ENCODE data around the gene GGACT. TPM values are rescaled to one million over a fixed set of nuclear protein-coding genes. Genes with fewer than 3 reads are reported as not detected.

GGACT gene
- polyA plus RNA-seq, 1 donor from 2014 or later = 1.7 TPM

DNA sequence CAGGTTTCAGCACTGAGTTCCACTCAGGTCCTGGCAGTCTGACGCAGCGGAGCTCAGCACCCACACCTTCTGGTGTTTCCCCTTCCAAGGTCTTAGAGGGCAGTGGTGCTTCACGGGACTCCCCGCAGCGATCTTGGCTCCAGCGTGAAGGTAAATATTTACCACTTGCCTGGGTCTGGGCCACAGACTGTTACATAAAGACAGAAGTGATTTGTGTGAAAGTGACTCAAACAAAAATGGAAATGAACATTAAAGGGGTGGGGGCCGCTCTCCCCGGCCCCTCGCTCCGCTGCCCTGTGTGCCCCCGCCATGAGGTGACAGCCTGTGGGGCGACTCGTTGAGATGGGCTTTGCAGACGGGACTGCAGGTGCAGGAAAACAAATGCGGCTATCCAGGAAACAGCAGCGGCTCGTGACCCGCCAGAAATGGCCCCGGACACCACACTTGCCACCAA is 55.0 kb downstream of the GGACT start:
- H3K4me3 ChIP-seq (ENCODE audit: low read length) = no peak overlapping the region
- H3K27ac ChIP-seq (ENCODE audit: low read length) = no peak overlapping the region
- H3K36me3 ChIP-seq (ENCODE audit: insufficient read depth, low read length) = no peaks in the 10 kb centered on the region
- H3K79me2 ChIP-seq (replicated peaks; ENCODE audit: insufficient read depth, low read length) = no peaks in the 10 kb centered on the region
- H3K4me2 ChIP-seq (ENCODE audit: low read length) = no peak overlapping the region
- no peaks in the 10 kb centered on the region for H3K9me3 ChIP-seq (ENCODE audit: low read length)
- no peak for TF ChIP-seq SMC3 (conservative IDR thresholded peaks at IDR 0.05; ENCODE audit: poor library complexity)
- TF ChIP-seq, protein P1, sequence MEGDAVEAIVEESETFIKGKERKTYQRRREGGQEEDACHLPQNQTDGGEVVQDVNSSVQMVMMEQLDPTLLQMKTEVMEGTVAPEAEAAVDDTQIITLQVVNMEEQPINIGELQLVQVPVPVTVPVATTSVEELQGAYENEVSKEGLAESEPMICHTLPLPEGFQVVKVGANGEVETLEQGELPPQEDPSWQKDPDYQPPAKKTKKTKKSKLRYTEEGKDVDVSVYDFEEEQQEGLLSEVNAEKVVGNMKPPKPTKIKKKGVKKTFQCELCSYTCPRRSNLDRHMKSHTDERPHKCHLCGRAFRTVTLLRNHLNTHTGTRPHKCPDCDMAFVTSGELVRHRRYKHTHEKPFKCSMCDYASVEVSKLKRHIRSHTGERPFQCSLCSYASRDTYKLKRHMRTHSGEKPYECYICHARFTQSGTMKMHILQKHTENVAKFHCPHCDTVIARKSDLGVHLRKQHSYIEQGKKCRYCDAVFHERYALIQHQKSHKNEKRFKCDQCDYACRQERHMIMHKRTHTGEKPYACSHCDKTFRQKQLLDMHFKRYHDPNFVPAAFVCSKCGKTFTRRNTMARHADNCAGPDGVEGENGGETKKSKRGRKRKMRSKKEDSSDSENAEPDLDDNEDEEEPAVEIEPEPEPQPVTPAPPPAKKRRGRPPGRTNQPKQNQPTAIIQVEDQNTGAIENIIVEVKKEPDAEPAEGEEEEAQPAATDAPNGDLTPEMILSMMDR (IDR thresholded peaks at IDR 0.05; ENCODE audit: poor library complexity, severe bottlenecking) = no peak
- TF ChIP-seq TAF1 (IDR thresholded peaks at IDR 0.05; ENCODE audit: low read depth) = no peak
- H3F3A ChIP-seq (ENCODE audit: insufficient read depth, low read length, poor library complexity, severe bottlenecking) = no peaks in the 10 kb centered on the region
- H2AFZ ChIP-seq (ENCODE audit: low read depth, low read length) = no peak overlapping the region
- no peaks in the 10 kb centered on the region for H3K27me3 ChIP-seq (ENCODE audit: insufficient read depth, low read depth, low read length)
- H3K9ac ChIP-seq (ENCODE audit: low read length) = no peak overlapping the region
- H3K9me2 ChIP-seq (ENCODE audit: insufficient read depth, low read length) = no peaks in the 10 kb centered on the region
- H4K20me1 ChIP-seq (ENCODE audit: insufficient read depth) = no peaks in the 10 kb centered on the region

DNA sequence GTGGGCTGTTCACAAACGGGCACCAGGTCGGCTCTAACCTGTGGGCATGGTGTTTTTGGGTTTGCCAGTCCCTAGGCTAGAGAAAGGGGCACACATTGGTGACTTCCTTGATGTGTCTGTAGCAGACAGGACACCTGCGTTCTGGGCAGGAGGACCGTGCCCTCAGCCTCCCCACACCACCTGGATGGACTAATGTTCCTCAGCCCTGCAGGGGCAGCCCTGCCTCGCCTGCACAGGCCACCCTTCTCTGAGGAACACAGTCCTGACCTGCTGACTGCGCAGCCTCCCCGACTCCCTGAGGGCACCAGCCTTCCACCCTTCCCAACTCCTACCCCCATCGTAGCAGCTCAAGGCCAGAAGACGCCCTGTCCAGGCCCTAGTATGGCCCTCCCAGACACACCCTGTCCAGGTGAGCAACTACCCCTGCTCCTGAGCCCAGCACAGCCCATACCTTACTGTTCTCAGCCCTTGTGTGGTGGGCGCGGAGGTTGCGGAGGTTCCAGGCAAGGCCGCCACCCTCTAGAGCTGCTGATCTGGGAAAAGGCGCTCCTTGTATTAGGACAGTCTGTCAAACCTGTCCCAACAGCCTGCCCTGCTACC is 55.7 kb downstream of the GGACT start:
- Histone ChIP-seq H3K9me3 (ENCODE audit: low read length) (no peaks in the 10 kb centered on the region), H3K4me3 (ENCODE audit: low read length) (no peak overlapping the region)
- TF ChIP-seq, protein P2, sequence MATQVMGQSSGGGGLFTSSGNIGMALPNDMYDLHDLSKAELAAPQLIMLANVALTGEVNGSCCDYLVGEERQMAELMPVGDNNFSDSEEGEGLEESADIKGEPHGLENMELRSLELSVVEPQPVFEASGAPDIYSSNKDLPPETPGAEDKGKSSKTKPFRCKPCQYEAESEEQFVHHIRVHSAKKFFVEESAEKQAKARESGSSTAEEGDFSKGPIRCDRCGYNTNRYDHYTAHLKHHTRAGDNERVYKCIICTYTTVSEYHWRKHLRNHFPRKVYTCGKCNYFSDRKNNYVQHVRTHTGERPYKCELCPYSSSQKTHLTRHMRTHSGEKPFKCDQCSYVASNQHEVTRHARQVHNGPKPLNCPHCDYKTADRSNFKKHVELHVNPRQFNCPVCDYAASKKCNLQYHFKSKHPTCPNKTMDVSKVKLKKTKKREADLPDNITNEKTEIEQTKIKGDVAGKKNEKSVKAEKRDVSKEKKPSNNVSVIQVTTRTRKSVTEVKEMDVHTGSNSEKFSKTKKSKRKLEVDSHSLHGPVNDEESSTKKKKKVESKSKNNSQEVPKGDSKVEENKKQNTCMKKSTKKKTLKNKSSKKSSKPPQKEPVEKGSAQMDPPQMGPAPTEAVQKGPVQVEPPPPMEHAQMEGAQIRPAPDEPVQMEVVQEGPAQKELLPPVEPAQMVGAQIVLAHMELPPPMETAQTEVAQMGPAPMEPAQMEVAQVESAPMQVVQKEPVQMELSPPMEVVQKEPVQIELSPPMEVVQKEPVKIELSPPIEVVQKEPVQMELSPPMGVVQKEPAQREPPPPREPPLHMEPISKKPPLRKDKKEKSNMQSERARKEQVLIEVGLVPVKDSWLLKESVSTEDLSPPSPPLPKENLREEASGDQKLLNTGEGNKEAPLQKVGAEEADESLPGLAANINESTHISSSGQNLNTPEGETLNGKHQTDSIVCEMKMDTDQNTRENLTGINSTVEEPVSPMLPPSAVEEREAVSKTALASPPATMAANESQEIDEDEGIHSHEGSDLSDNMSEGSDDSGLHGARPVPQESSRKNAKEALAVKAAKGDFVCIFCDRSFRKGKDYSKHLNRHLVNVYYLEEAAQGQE (IDR thresholded peaks at IDR 0.05; ENCODE audit: borderline replicate concordance) = no peak
- TF ChIP-seq RAD21 (conservative IDR thresholded peaks at IDR 0.05) = no peak
- TF ChIP-seq EZH2 (IDR thresholded peaks at IDR 0.05; ENCODE audit: borderline replicate concordance, insufficient read depth, low read length, poor library complexity, severe bottlenecking) = no peak
- TF ChIP-seq TAF1 (IDR thresholded peaks at IDR 0.05; ENCODE audit: low read depth) = no peak
- TF ChIP-seq MXI1 (conservative IDR thresholded peaks at IDR 0.05; ENCODE audit: poor library complexity, severe bottlenecking) = no peak
- no peak for TF ChIP-seq EP300 (conservative IDR thresholded peaks at IDR 0.05; ENCODE audit: poor library complexity, severe bottlenecking)
- TF ChIP-seq SMC3 (conservative IDR thresholded peaks at IDR 0.05; ENCODE audit: poor library complexity) = no peak
- TF ChIP-seq, protein P1 (IDR thresholded peaks at IDR 0.05; ENCODE audit: poor library complexity, severe bottlenecking) = no peak
- no peak for TF ChIP-seq POLR2AphosphoS5 (IDR thresholded peaks at IDR 0.05)

More for the DNA sequence above, 55.7 kb downstream of the GGACT start:
- H3K4me2 ChIP-seq (ENCODE audit: low read length) = no peak overlapping the region
- no peaks in the 10 kb centered on the region for H3F3A ChIP-seq (ENCODE audit: insufficient read depth, low read length, poor library complexity, severe bottlenecking)
- H2AFZ ChIP-seq (ENCODE audit: low read depth, low read length) = no peak overlapping the region
- no peak overlapping the region for H3K9ac ChIP-seq (ENCODE audit: low read length)
- no peaks in the 10 kb centered on the region for H4K20me1 ChIP-seq (ENCODE audit: insufficient read depth)
- no peaks in the 10 kb centered on the region for H3K36me3 ChIP-seq (ENCODE audit: insufficient read depth, low read length)
- no peak overlapping the region for H3K27ac ChIP-seq (ENCODE audit: low read length)
- H3K27me3 ChIP-seq (ENCODE audit: insufficient read depth, low read depth, low read length) = no peaks in the 10 kb centered on the region
- no peaks in the 10 kb centered on the region for H3K79me2 ChIP-seq (replicated peaks; ENCODE audit: insufficient read depth, low read length)
- no peaks in the 10 kb centered on the region for H3K9me2 ChIP-seq (ENCODE audit: insufficient read depth, low read length)

Measured in neural cell (in vitro differentiated cells).